IMR-90 (cell line): ENCODE measurements around the gene PEX11G. TPM values are rescaled to one million over a fixed set of nuclear protein-coding genes. Genes with fewer than 3 reads are reported as not detected.

Source experiments
- ATAC-seq: fragments of 200-7000 bp; cut with Tn5 transposase; 2 replicates; pipeline ENCODE4 v1.9.1; 2020; ENCODE audit warnings: low read depth, mild to moderate bottlenecking, moderate library complexity
- BruUV-seq: library from RNA; stranded (reverse); fragments of 400-500 nt; replicated peaks from 2 replicates; lab custom pipeline; 2021; lab: Mats Ljungman, UMichigan
- CTCF ChIA-PET: fragments of 300-600 bp; formaldehyde crosslinking; extraction: SDS; loops from one replicate; lab custom pipeline; 2021; ENCODE audit warnings: antibody characterized with exemption; lab: Yijun Ruan, JAX
- POLR2A ChIA-PET: fragments of 300-600 bp; sonication (Branson Sonifier 250); formaldehyde crosslinking; loops from one replicate; lab custom pipeline; 2022; ENCODE audit warnings: antibody characterized with exemption; ENCODE audit not compliant: unreplicated experiment; lab: Charles Lee
- DNase-seq: peaks from one replicate; pipeline ENCODE4 v3.0.0; 2013
- H2AFZ ChIP-seq: replicated peaks from 2 replicates; pipeline ENCODE3; 2013; ENCODE audit warnings: low read length, mild to moderate bottlenecking; ENCODE audit not compliant: poor library complexity
- H2AK5ac ChIP-seq: 2 replicates; pipeline ENCODE4 v1.6.1; 2013; ENCODE audit warnings: low read depth, low read length, inconsistent platforms
- H2AK9ac ChIP-seq: replicated peaks from 2 replicates; pipeline ENCODE3; 2013; ENCODE audit warnings: mild to moderate bottlenecking, low read depth, low read length, moderate library complexity; ENCODE audit not compliant: poor library complexity
- H2BK120ac ChIP-seq: 2 replicates; pipeline ENCODE4 v1.6.1; 2013; ENCODE audit warnings: low read depth, low read length, inconsistent platforms
- H2BK15ac ChIP-seq: 3 replicates; pipeline ENCODE4 v1.6.1; 2013; ENCODE audit warnings: low read depth, low read length, inconsistent platforms
- H2BK20ac ChIP-seq: 2 replicates; pipeline ENCODE4 v1.6.1; 2013; ENCODE audit warnings: low read depth, mild to moderate bottlenecking, inconsistent platforms, low read length, moderate library complexity
- H2BK5ac ChIP-seq: 2 replicates; pipeline ENCODE4 v1.6.1; 2013; ENCODE audit warnings: mild to moderate bottlenecking, low read depth, low read length, inconsistent platforms; ENCODE audit not compliant: poor library complexity, severe bottlenecking
- H3K14ac ChIP-seq: replicated peaks from 2 replicates; pipeline ENCODE4 v1.6.1; 2013; ENCODE audit warnings: low read depth, low read length, inconsistent platforms
- H3K18ac ChIP-seq: 2 replicates; pipeline ENCODE4 v1.6.1; 2013; ENCODE audit warnings: low read depth, low read length, control low read depth
- H3K23ac ChIP-seq: 2 replicates; pipeline ENCODE4 v1.6.1; 2013; ENCODE audit warnings: low read depth, low read length, inconsistent platforms
- H3K27ac ChIP-seq: 2 replicates; pipeline ENCODE4 v1.5.1; 2013; ENCODE audit warnings: mild to moderate bottlenecking, control low read depth, low read length; ENCODE audit not compliant: insufficient read depth
- H3K27me3 ChIP-seq: 2 replicates; pipeline ENCODE4 v1.6.1; 2013; ENCODE audit warnings: low read length; ENCODE audit not compliant: control insufficient read depth, insufficient read depth
- H3K36me3 ChIP-seq: 2 replicates; pipeline ENCODE4 v1.6.1; 2013; ENCODE audit warnings: low read length, mixed read lengths; ENCODE audit not compliant: control insufficient read depth, insufficient read depth
- H3K4ac ChIP-seq: 2 replicates; pipeline ENCODE4 v1.6.1; 2013; ENCODE audit warnings: low read depth, low read length, inconsistent platforms
- H3K4me1 ChIP-seq: 2 replicates; pipeline ENCODE4 v1.6.1; 2013; ENCODE audit warnings: low read length, mixed read lengths; ENCODE audit not compliant: control insufficient read depth, insufficient read depth
- H3K4me2 ChIP-seq: 2 replicates; pipeline ENCODE4 v1.6.1; 2013; ENCODE audit warnings: low read depth, mild to moderate bottlenecking, control low read depth, low read length, moderate library complexity
- H3K4me3 ChIP-seq: 2 replicates; pipeline ENCODE4 v1.5.1; 2013; ENCODE audit warnings: low read depth, mild to moderate bottlenecking, control low read depth, low read length, moderate library complexity; ENCODE audit not compliant: insufficient read depth
- H3K56ac ChIP-seq: 2 replicates; pipeline ENCODE4 v1.6.1; 2013; ENCODE audit warnings: low read length, inconsistent platforms; ENCODE audit not compliant: insufficient read depth; ENCODE audit errors: extremely low read depth
- H3K79me1 ChIP-seq, 2 experiments: 2 replicates each; pipeline ENCODE4 v1.6.1; 2013; ENCODE audit warnings: low read length in 2 of 2, inconsistent platforms in 1 of 2, low read depth in 1 of 2
- H3K9ac ChIP-seq: 2 replicates; pipeline ENCODE4 v1.6.1; 2013; ENCODE audit warnings: low read depth, low read length, control low read depth
- H3K9me1 ChIP-seq: 2 replicates; pipeline ENCODE4 v1.6.1; 2013; ENCODE audit warnings: low read length, inconsistent platforms; ENCODE audit not compliant: insufficient read depth
- H3K9me3 ChIP-seq: 2 replicates; pipeline ENCODE4 v1.6.1; 2013; ENCODE audit warnings: low read length; ENCODE audit not compliant: control insufficient read depth, insufficient read depth
- H4K20me1 ChIP-seq: 2 replicates; pipeline ENCODE4 v1.6.1; 2013; ENCODE audit warnings: low read length, inconsistent platforms; ENCODE audit not compliant: insufficient read depth
- H4K5ac ChIP-seq: 2 replicates; pipeline ENCODE4 v1.6.1; 2013; ENCODE audit warnings: mild to moderate bottlenecking, low read depth, low read length, control low read depth
- H4K8ac ChIP-seq, 2 experiments: 2 replicates each; pipeline ENCODE4 v1.6.1; 2013; ENCODE audit warnings: low read depth in 2 of 2, low read length in 2 of 2, control low read depth in 1 of 2, inconsistent platforms in 1 of 2
- H4K91ac ChIP-seq: 2 replicates; pipeline ENCODE4 v1.6.1; 2013; ENCODE audit warnings: low read depth, low read length, inconsistent platforms; ENCODE audit not compliant: insufficient read depth
- BHLHE40 ChIP-seq: fragments of 150-350 bp; IDR thresholded peaks from 2 replicates; pipeline ENCODE4 v1.6.1; 2016; ENCODE audit warnings: mild to moderate bottlenecking, low read depth, low read length
- CEBPB ChIP-seq: IDR thresholded peaks from 2 replicates; pipeline ENCODE4 v1.6.1; 2012; ENCODE audit warnings: low read depth, low read length, improper control_type of control experiment
- CHD1 ChIP-seq: IDR thresholded peaks from 2 replicates; pipeline ENCODE4 v1.6.1; 2012; ENCODE audit warnings: low read depth, low read length, improper control_type of control experiment
- CTCF ChIP-seq: conservative IDR thresholded peaks from 2 replicates; pipeline ENCODE4 v1.5.1; 2012; ENCODE audit warnings: mild to moderate bottlenecking, low read depth, low read length, improper control_type of control experiment
- ELK1 ChIP-seq: fragments of 150-350 bp; IDR thresholded peaks from 2 replicates; pipeline ENCODE4 v1.6.1; 2016; ENCODE audit warnings: low read depth, mild to moderate bottlenecking, low read length, moderate library complexity, borderline replicate concordance
- FOS ChIP-seq: fragments of 150-350 bp; IDR thresholded peaks from 2 replicates; pipeline ENCODE4 v1.6.1; 2016; ENCODE audit warnings: low read depth, low read length
- MAFK ChIP-seq: IDR thresholded peaks from 2 replicates; pipeline ENCODE4 v1.6.1; 2012; ENCODE audit warnings: low read depth, low read length, improper control_type of control experiment
- MAZ ChIP-seq: IDR thresholded peaks from 2 replicates; pipeline ENCODE4 v1.6.1; 2012; ENCODE audit warnings: low read depth, mild to moderate bottlenecking, low read length, improper control_type of control experiment, moderate library complexity, borderline replicate concordance
- MXI1 ChIP-seq: IDR thresholded peaks from 2 replicates; pipeline ENCODE4 v1.6.1; 2012; ENCODE audit warnings: low read depth, mild to moderate bottlenecking, low read length, moderate library complexity, borderline replicate concordance
- NFE2L2 ChIP-seq: fragments of 150-350 bp; IDR thresholded peaks from 2 replicates; pipeline ENCODE4 v1.6.1; 2016; ENCODE audit warnings: low read depth, mild to moderate bottlenecking, low read length
- POLR2A ChIP-seq: IDR thresholded peaks from 2 replicates; pipeline ENCODE4 v1.6.1; 2012; ENCODE audit warnings: mild to moderate bottlenecking, low read depth, low read length
- RAD21 ChIP-seq: IDR thresholded peaks from 2 replicates; pipeline ENCODE4 v1.6.1; 2012; ENCODE audit warnings: low read length, improper control_type of control experiment
- RCOR1 ChIP-seq: IDR thresholded peaks from 2 replicates; pipeline ENCODE4 v1.6.1; 2012; ENCODE audit warnings: mild to moderate bottlenecking, low read length, improper control_type of control experiment; ENCODE audit not compliant: insufficient replicate concordance
- RFX5 ChIP-seq: IDR thresholded peaks from 2 replicates; pipeline ENCODE4 v1.8.0; 2012; ENCODE audit warnings: low read depth, mild to moderate bottlenecking, low read length, moderate library complexity
- SMC3 ChIP-seq: fragments of 150-350 bp; IDR thresholded peaks from 2 replicates; pipeline ENCODE4 v1.6.1; 2016; ENCODE audit warnings: low read depth, mild to moderate bottlenecking, antibody characterized with exemption, low read length, moderate library complexity
- USF2 ChIP-seq: fragments of 150-350 bp; IDR thresholded peaks from 2 replicates; pipeline ENCODE4 v1.6.1; 2017; ENCODE audit warnings: mild to moderate bottlenecking, antibody characterized with exemption, low read length, low read depth
- WGBS, 2 experiments: methylation state at CpG; one replicate each; pipeline versions ENCODE4 v1.1.5 to v1.1.7; 2013; ENCODE audit warnings: missing lambda C conversion rate in 2 of 2; ENCODE audit not compliant: insufficient read length in 1 of 2; ENCODE audit errors: extremely low coverage in 2 of 2; 5-methylcytosine and 5-hydroxymethylcytosine counted together
- dilution Hi-C: fragments of 300-500 bp; cut with HindIII; formaldehyde crosslinking; loops from one replicate; pipeline ENCODE4 v1.14.3; 2018; ENCODE audit warnings: low sequenced_read_pairs; ENCODE audit not compliant: unreplicated experiment
- in situ Hi-C: fragments of 300-500 bp; cut with MboI; formaldehyde crosslinking; loops from 3 replicates; pipeline ENCODE4 v1.14.3; 2019; ENCODE audit warnings: low sequenced_read_pairs, inconsistent platforms, mixed read lengths
- intact Hi-C: fragments of 100-400 bp; cut with micrococcal nuclease; formaldehyde crosslinking; loops from 2 replicates; pipeline ENCODE4 v1.10.0; 2022
- polyA plus RNA-seq, 3 experiments: library from polyadenylated mRNA; depleted of rRNA; stranded (reverse); fragments of >200 nt; gene quantifications; 2 replicates each; pipeline ENCODE4 v1.2.3, GENCODE V29; 2012; ENCODE audit warnings: low replicate concordance in 1 of 3
- total RNA-seq: library from RNA; depleted of rRNA; stranded (reverse); fragments of >200 nt; gene quantifications from 2 replicates; pipeline ENCODE4 v1.2.3, GENCODE V29; 2012

PEX11G gene
- total and polyA plus RNA-seq, 2 of the 4 experiments (the other 2 are of a cell fraction): 0.72 to 1.7 TPM

GRCh38 chr19:7529246-7529600 is 40.4 kb upstream of the PEX11G start:
- no peak for DNase-seq
- Histone ChIP-seq H3K9ac (no peak overlapping the region), H2AK5ac (no peak overlapping the region), H3K18ac (no peak overlapping the region), H2BK20ac (no peak overlapping the region), H4K91ac (no peak overlapping the region), H2BK120ac (no peak overlapping the region), H3K14ac (no peak overlapping the region), H3K4me1 (peaks cover 8% of the 10 kb centered on the region), H2AFZ (no peak overlapping the region), H2AK9ac (peak overlapping the region; percentile 52), H3K9me3 (no peaks in the 10 kb centered on the region), H3K23ac (no peak overlapping the region), H4K8ac (no peak overlapping the region), H3K9me1 (peaks cover 4% of the 10 kb centered on the region), H3K79me1 (peaks cover 0 to 8% of the 10 kb centered on the region in 2 experiments; a peak in 2 of 4 replicates), H4K5ac (no peak overlapping the region), H2BK5ac (no peak overlapping the region), H2BK15ac (no peak overlapping the region), H3K36me3 (peaks cover 15% of the 10 kb centered on the region), H3K4ac (no peak overlapping the region), H3K4me2 (no peak overlapping the region), H3K4me3 (no peak overlapping the region), H3K27me3 (no peaks in the 10 kb centered on the region), H4K20me1 (no peaks in the 10 kb centered on the region), H3K27ac (no peak overlapping the region), H3K56ac (no peak overlapping the region)
- WGBS, 2 experiments: 60% methylated on average over 1 of the region's 15 CpGs; no CpG with 5 or more reads in 1 of the 2 experiments
- in situ Hi-C loops (no loop called here), intact Hi-C loops (no loop called here), dilution Hi-C loops (no loop called here)
- TF ChIP-seq POLR2A (no peak), CTCF (no peak), CEBPB (no peak), MAZ (no peak), SMC3 (no peak), RCOR1 (no peak), NFE2L2 (no peak), USF2 (no peak), ELK1 (no peak), RAD21 (no peak), MAFK (no peak), CHD1 (no peak), MXI1 (no peak), FOS (no peak), RFX5 (no peak), BHLHE40 (no peak)
- no TSS peak for BruUV-seq
- POLR2A ChIA-PET: no interaction called here
- no peak for ATAC-seq
- CTCF ChIA-PET: no interaction called here
